Measurements from ENCODE around the gene LRRC4B.

DNA sequence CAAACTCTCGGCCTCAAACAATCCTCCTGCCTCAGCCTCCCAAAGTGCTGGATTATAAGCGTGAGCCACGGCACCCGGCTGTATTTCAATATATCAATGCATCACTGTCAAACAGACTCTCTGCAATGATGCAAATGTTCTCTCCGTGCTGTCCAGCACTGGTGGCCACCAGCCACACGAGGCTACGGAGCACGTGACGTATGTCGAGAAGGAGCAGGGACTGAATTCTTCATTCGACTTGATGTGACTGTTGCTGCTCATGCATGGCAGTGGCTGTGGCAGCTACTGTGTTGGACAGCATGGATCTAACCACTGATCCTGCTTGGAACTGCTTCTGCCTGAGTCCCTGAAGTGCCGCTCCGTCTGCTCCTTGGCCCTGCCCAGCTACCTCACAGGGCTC lies 9.8 kb downstream of the LRRC4B start:
- TF ChIP-seq POLR2A (IDR thresholded peaks at IDR 0.05) = no peak
- TF ChIP-seq, protein P1, sequence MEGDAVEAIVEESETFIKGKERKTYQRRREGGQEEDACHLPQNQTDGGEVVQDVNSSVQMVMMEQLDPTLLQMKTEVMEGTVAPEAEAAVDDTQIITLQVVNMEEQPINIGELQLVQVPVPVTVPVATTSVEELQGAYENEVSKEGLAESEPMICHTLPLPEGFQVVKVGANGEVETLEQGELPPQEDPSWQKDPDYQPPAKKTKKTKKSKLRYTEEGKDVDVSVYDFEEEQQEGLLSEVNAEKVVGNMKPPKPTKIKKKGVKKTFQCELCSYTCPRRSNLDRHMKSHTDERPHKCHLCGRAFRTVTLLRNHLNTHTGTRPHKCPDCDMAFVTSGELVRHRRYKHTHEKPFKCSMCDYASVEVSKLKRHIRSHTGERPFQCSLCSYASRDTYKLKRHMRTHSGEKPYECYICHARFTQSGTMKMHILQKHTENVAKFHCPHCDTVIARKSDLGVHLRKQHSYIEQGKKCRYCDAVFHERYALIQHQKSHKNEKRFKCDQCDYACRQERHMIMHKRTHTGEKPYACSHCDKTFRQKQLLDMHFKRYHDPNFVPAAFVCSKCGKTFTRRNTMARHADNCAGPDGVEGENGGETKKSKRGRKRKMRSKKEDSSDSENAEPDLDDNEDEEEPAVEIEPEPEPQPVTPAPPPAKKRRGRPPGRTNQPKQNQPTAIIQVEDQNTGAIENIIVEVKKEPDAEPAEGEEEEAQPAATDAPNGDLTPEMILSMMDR (IDR thresholded peaks at IDR 0.05) = no peak
